Breast epithelium (tissue), 3 donors: ENCODE results near the gene AGAP1.

Experiments used
- CTCF ChIP-seq, 3 donors: fragments of 450-650 bp; IDR thresholded peaks; one replicate each; pipeline ENCODE4 v1.5.1; 2016 to 2017; ENCODE audit warnings: antibody characterized with exemption in 3 of 3, mild to moderate bottlenecking in 3 of 3, moderate library complexity in 3 of 3
- POLR2A ChIP-seq: fragments of 450-650 bp; IDR thresholded peaks from one replicate; pipeline ENCODE4 v1.6.1; 2016; ENCODE audit warnings: antibody characterized with exemption, mild to moderate bottlenecking, moderate library complexity
- POLR2AphosphoS5 ChIP-seq, 3 donors: sonication (generic); formaldehyde crosslinking; IDR thresholded peaks; one replicate each; pipeline ENCODE4 v1.6.1; 2017; ENCODE audit warnings: antibody characterized with exemption in 3 of 3

GRCh38 chr2:235612181-235612950 is 118.5 kb downstream of the AGAP1 start:
- TF ChIP-seq CTCF (IDR thresholded peaks at IDR 0.05): no peak
- TF ChIP-seq POLR2A: no peak
- TF ChIP-seq POLR2AphosphoS5 (IDR thresholded peaks at IDR 0.05): no peak
